Peyer's patch (tissue), 4 donors: Measurements from ENCODE around the gene AUTS2. TPM values are rescaled to one million over a fixed set of nuclear protein-coding genes. Genes with fewer than 3 reads are reported as not detected.

Experiments
- DNase-seq, 3 donors: peaks; one replicate each; pipeline ENCODE4 v3.0.0-alpha.2; 2017 to 2019
- H3K27ac ChIP-seq, 4 donors: fragments of 200-600 bp; sonication (generic); one replicate each; pipeline ENCODE4 v1.5.1; 2016 to 2019
- H3K27me3 ChIP-seq, 2 donors: fragments of 200-600 bp; sonication (generic); one replicate each; pipeline ENCODE4 v1.5.1; 2019
- H3K36me3 ChIP-seq, 3 donors: fragments of 200-600 bp; sonication (generic); one replicate each; pipeline ENCODE4 v1.5.1; 2016 to 2019
- H3K4me1 ChIP-seq, 4 donors: fragments of 200-600 bp; sonication (generic); one replicate each; pipeline ENCODE4 v1.5.1; 2016 to 2019
- H3K4me3 ChIP-seq, 4 donors: fragments of 200-600 bp; sonication (generic); 1 replicate in 3 of 4; 2 replicates in 1 of 4; pipeline ENCODE4 v1.5.1; 2016 to 2019; ENCODE audit warnings: mild to moderate bottlenecking in 1 of 4
- H3K9me3 ChIP-seq, 4 donors: fragments of 200-600 bp; sonication (generic); one replicate each; pipeline ENCODE4 v1.5.1; 2016 to 2019; ENCODE audit warnings: mild to moderate bottlenecking in 1 of 4
- CTCF ChIP-seq, 6 experiments: fragments of 450-650 bp in 4 of 6; fragments of 200-600 bp in 2 of 6; sonication (generic) in 1 of 6; IDR thresholded peaks; one replicate each; pipeline ENCODE4 v1.5.1; 2017 to 2019; ENCODE audit warnings: antibody characterized with exemption in 6 of 6, mild to moderate bottlenecking in 3 of 6, moderate library complexity in 1 of 6
- POLR2A ChIP-seq, 2 donors: fragments of 450-650 bp; IDR thresholded peaks; one replicate each; pipeline ENCODE4 v1.5.1; 2017; ENCODE audit warnings: antibody characterized with exemption in 2 of 2, mild to moderate bottlenecking in 2 of 2, moderate library complexity in 2 of 2
- total RNA-seq, 4 donors: library from RNA; depleted of rRNA; stranded (reverse); fragments of >200 nt; gene quantifications; one replicate each; pipeline ENCODE4 v1.1.0, GENCODE V29; 2016

Gene AUTS2
- total RNA-seq, 4 donors from 2014 or later, result 55.9 to 90.0 (median 72.6) TPM

- Histone ChIP-seq H3K9me3 (no peaks in the 10 kb centered on the region), H3K4me1 (no peaks in the 10 kb centered on the region), H3K27me3 (no peaks in the 10 kb centered on the region), H3K27ac (no peak overlapping the region), H3K4me3 (no peak overlapping the region), H3K36me3 (no peaks in the 10 kb centered on the region)
- TF ChIP-seq POLR2A (IDR thresholded peaks at IDR 0.05), result no peak
- no peak for TF ChIP-seq CTCF (IDR thresholded peaks at IDR 0.05)
- no peak for DNase-seq
Observed at GRCh38 chr7:69833964-69834363, 235.7 kb downstream of the AUTS2 start.

- no peaks in the 10 kb centered on the region for H3K9me3 ChIP-seq
- H3K4me1 ChIP-seq, result no peaks in the 10 kb centered on the region
- H3K4me3 ChIP-seq, result no peak overlapping the region
- H3K27ac ChIP-seq, result no peak overlapping the region
- DNase-seq, result no peak
- no peaks in the 10 kb centered on the region for H3K27me3 ChIP-seq
- H3K36me3 ChIP-seq, result no peaks in the 10 kb centered on the region
- no peak for TF ChIP-seq POLR2A (IDR thresholded peaks at IDR 0.05)
- no peak for TF ChIP-seq CTCF (IDR thresholded peaks at IDR 0.05)
Observed at GRCh38 chr7:69836702-69837101, 238.4 kb downstream of the AUTS2 start.

GRCh38 chr7:69837387-69838068, 239.3 kb downstream of the AUTS2 start:
- no peak for DNase-seq
- Histone ChIP-seq H3K4me1 (no peaks in the 10 kb centered on the region), H3K9me3 (no peaks in the 10 kb centered on the region), H3K27me3 (no peaks in the 10 kb centered on the region), H3K4me3 (no peak overlapping the region), H3K36me3 (no peaks in the 10 kb centered on the region), H3K27ac (no peak overlapping the region)
- no peak for TF ChIP-seq POLR2A (IDR thresholded peaks at IDR 0.05)
- TF ChIP-seq CTCF (IDR thresholded peaks at IDR 0.05), result no peak

- Histone ChIP-seq H3K4me3 (no peak overlapping the region), H3K9me3 (no peaks in the 10 kb centered on the region), H3K4me1 (no peaks in the 10 kb centered on the region), H3K27ac (no peak overlapping the region), H3K27me3 (no peaks in the 10 kb centered on the region), H3K36me3 (no peaks in the 10 kb centered on the region)
- TF ChIP-seq POLR2A (IDR thresholded peaks at IDR 0.05), result no peak
- TF ChIP-seq CTCF (IDR thresholded peaks at IDR 0.05), result no peak
- peak in 1 of 3 donors; percentile 18 for DNase-seq
Observed at GRCh38 chr7:69839782-69840181, 241.5 kb downstream of the AUTS2 start.

- H3K4me1 ChIP-seq, result peaks cover 0 to under 1% (median 0%) of the 10 kb centered on the region in 4 donors
- H3K27me3 ChIP-seq, result no peaks in the 10 kb centered on the region
- H3K27ac ChIP-seq, result no peak overlapping the region
- DNase-seq, result no peak
- H3K4me3 ChIP-seq, result no peak overlapping the region
- H3K9me3 ChIP-seq, result no peaks in the 10 kb centered on the region
- H3K36me3 ChIP-seq, result no peaks in the 10 kb centered on the region
- no peak for TF ChIP-seq CTCF (IDR thresholded peaks at IDR 0.05)
- TF ChIP-seq POLR2A (IDR thresholded peaks at IDR 0.05), result no peak
Observed at GRCh38 chr7:69840248-69840647, 242.0 kb downstream of the AUTS2 start.
